ENCODE measurements around the gene MACROD2. TPM values are rescaled to one million over a fixed set of nuclear protein-coding genes. Genes with fewer than 3 reads are reported as not detected.

Gene MACROD2
- total and polyA plus RNA-seq, 4 donors: 0.66 to 10.5 (median 3.3) TPM

GRCh38 chr20:15610787-15611186, 1615.5 kb downstream of the MACROD2 start:
- no peak overlapping the region for H3K4me3 ChIP-seq (ENCODE audit: low read depth in 1 of 3, low read length in 3 of 3)
- TF ChIP-seq EGR1 (IDR thresholded peaks at IDR 0.05; ENCODE audit: low read depth in 2 of 2) (no peak), YY1 (IDR thresholded peaks at IDR 0.05) (peak; percentile 22), RXRA (IDR thresholded peaks at IDR 0.05) (peak in 1 of 2 donors; percentile 30), RAD21 (IDR thresholded peaks at IDR 0.05) (peak in 1 of 2 donors; percentile 5), HNF4A (conservative IDR thresholded peaks at IDR 0.05) (peak; percentile 70 to 85), ZBTB33 (IDR thresholded peaks at IDR 0.05) (peak; percentile 26)
- no peaks in the 10 kb centered on the region for H3K27me3 ChIP-seq (ENCODE audit: control insufficient read depth in 4 of 4, insufficient read depth in 4 of 4, low read length in 3 of 4)
- peaks cover 2 to 30% (median 21%) of the 10 kb centered on the region in 4 donors for H3K4me1 ChIP-seq (ENCODE audit: control insufficient read depth in 4 of 4, insufficient read depth in 4 of 4, low read length in 3 of 4)
- WGBS: 51% methylated on average over 2 of the region's 2 CpGs
- no peaks in the 10 kb centered on the region for H3K36me3 ChIP-seq (ENCODE audit: control insufficient read depth in 4 of 4, insufficient read depth in 3 of 4, low read depth in 1 of 4, low read length in 3 of 4)
- H3K9ac ChIP-seq (ENCODE audit: low read depth in 1 of 2, low read length in 2 of 2): no peak overlapping the region
- no peaks in the 10 kb centered on the region for H3K9me3 ChIP-seq (ENCODE audit: control insufficient read depth in 4 of 4, low read length in 3 of 4)
- peak overlapping the region in 1 of 2 donors; percentile 8 for H3K27ac ChIP-seq (ENCODE audit: low read depth in 1 of 2, low read length in 2 of 2)
- no peak for DNase-seq (ENCODE audit: low spot score)

- peaks cover 2 to 30% (median 21%) of the 10 kb centered on the region in 4 donors for H3K4me1 ChIP-seq (ENCODE audit: control insufficient read depth in 4 of 4, insufficient read depth in 4 of 4, low read length in 3 of 4)
- no peak overlapping the region for H3K4me3 ChIP-seq (ENCODE audit: low read depth in 1 of 3, low read length in 3 of 3)
- TF ChIP-seq ATF3 (IDR thresholded peaks at IDR 0.05): no peak
- TF ChIP-seq GABPA (IDR thresholded peaks at IDR 0.05 in 1 of 2, conservative IDR thresholded peaks at IDR 0.05 in 1 of 2): no peak
- no peak for TF ChIP-seq REST (IDR thresholded peaks at IDR 0.05)
- no peak for TF ChIP-seq HNF4G (IDR thresholded peaks at IDR 0.05)
- no peak for TF ChIP-seq EGR1 (IDR thresholded peaks at IDR 0.05; ENCODE audit: low read depth in 2 of 2)
- WGBS: 95% methylated on average over 4 of the region's 4 CpGs
- no peak overlapping the region for H3K9ac ChIP-seq (ENCODE audit: low read depth in 1 of 2, low read length in 2 of 2)
- DNase-seq (ENCODE audit: low spot score): no peak
- no peak overlapping the region for H3K27ac ChIP-seq (ENCODE audit: low read depth in 1 of 2, low read length in 2 of 2)
- no peaks in the 10 kb centered on the region for H3K9me3 ChIP-seq (ENCODE audit: control insufficient read depth in 4 of 4, low read length in 3 of 4)
- H3K27me3 ChIP-seq (ENCODE audit: control insufficient read depth in 4 of 4, insufficient read depth in 4 of 4, low read length in 3 of 4): no peaks in the 10 kb centered on the region
- H3K36me3 ChIP-seq (ENCODE audit: control insufficient read depth in 4 of 4, insufficient read depth in 3 of 4, low read depth in 1 of 4, low read length in 3 of 4): no peaks in the 10 kb centered on the region
Measured at GRCh38 chr20:15611541-15611940, 1616.2 kb downstream of the MACROD2 start.

- H3K27ac ChIP-seq (ENCODE audit: low read depth in 1 of 2, low read length in 2 of 2): no peak overlapping the region
- 94% methylated on average over 7 of the region's 7 CpGs for WGBS
- DNase-seq (ENCODE audit: low spot score): no peak
- no peak overlapping the region for H3K4me3 ChIP-seq (ENCODE audit: low read depth in 1 of 3, low read length in 3 of 3)
- H3K27me3 ChIP-seq (ENCODE audit: control insufficient read depth in 4 of 4, insufficient read depth in 4 of 4, low read length in 3 of 4): no peaks in the 10 kb centered on the region
- H3K9ac ChIP-seq (ENCODE audit: low read depth in 1 of 2, low read length in 2 of 2): no peak overlapping the region
- no peaks in the 10 kb centered on the region for H3K9me3 ChIP-seq (ENCODE audit: control insufficient read depth in 4 of 4, low read length in 3 of 4)
- peaks cover 2 to 30% (median 21%) of the 10 kb centered on the region in 4 donors for H3K4me1 ChIP-seq (ENCODE audit: control insufficient read depth in 4 of 4, insufficient read depth in 4 of 4, low read length in 3 of 4)
- no peaks in the 10 kb centered on the region for H3K36me3 ChIP-seq (ENCODE audit: control insufficient read depth in 4 of 4, insufficient read depth in 3 of 4, low read depth in 1 of 4, low read length in 3 of 4)
- TF ChIP-seq SP1 (IDR thresholded peaks at IDR 0.05): no peak
- no peak for TF ChIP-seq RAD21 (IDR thresholded peaks at IDR 0.05)
- TF ChIP-seq YY1 (IDR thresholded peaks at IDR 0.05): no peak
- no peak for TF ChIP-seq FOXA2 (IDR thresholded peaks at IDR 0.05)
- no peak for TF ChIP-seq JUND (IDR thresholded peaks at IDR 0.05)
- no peak for TF ChIP-seq MAX (IDR thresholded peaks at IDR 0.05)
- no peak for TF ChIP-seq EGR1 (IDR thresholded peaks at IDR 0.05; ENCODE audit: low read depth in 2 of 2)
- no peak for TF ChIP-seq GABPA (IDR thresholded peaks at IDR 0.05 in 1 of 2, conservative IDR thresholded peaks at IDR 0.05 in 1 of 2)
- TF ChIP-seq HNF4G (IDR thresholded peaks at IDR 0.05): no peak
- no peak for TF ChIP-seq HNF4A (conservative IDR thresholded peaks at IDR 0.05)
- no peak for TF ChIP-seq CTCF (IDR thresholded peaks at IDR 0.05; ENCODE audit: low read depth, low read length, missing input control)
- TF ChIP-seq TAF1 (conservative IDR thresholded peaks at IDR 0.05): no peak
- no peak for TF ChIP-seq RXRA (IDR thresholded peaks at IDR 0.05)
- TF ChIP-seq FOXA1 (IDR thresholded peaks at IDR 0.05): no peak
- no peak for TF ChIP-seq ZBTB33 (IDR thresholded peaks at IDR 0.05)
Measured at GRCh38 chr20:15612198-15612597, 1616.9 kb downstream of the MACROD2 start.

Data from liver (tissue), 9 donors.